ENCODE measurements around the gene ADGRL3. TPM values are rescaled to one million over a fixed set of nuclear protein-coding genes. Genes with fewer than 3 reads are reported as not detected.
A peak's percentile ranks its signal among the peaks of the same experiment; 100 is the strongest.

Gene ADGRL3
- total RNA-seq, 1 donor from 2014 or later = 18.7 TPM

DNA sequence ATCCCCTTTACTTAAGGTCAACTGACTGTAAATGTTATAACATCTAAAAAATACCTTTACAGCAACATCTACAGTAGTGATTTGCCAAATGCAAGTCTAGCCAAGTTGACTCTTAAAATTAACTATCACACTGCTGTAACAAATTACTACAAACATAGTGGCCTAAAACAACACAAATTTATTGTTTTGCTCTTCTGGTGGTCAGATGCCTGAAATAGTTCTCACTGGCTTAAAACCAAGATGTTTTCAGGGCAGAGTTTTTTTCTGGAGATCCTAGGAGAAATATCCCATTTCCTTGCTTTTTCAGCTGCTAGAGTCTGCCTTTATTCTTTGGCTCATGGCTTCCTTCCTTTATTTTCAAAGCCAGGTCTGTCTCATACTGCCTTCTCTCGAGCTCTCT is 120.5 kb downstream of the ADGRL3 start:
- no peaks in the 10 kb centered on the region for H3K27me3 Mint-ChIP-seq (ENCODE audit: unreplicated experiment)
- H3K36me3 Mint-ChIP-seq (ENCODE audit: unreplicated experiment) = peaks cover 7% of the 10 kb centered on the region
- H3K4me1 Mint-ChIP-seq (ENCODE audit: unreplicated experiment) = peaks cover 21% of the 10 kb centered on the region
- DNase-seq (ENCODE audit: extremely low spot score, unreplicated experiment) = no peak
- H3K4me3 Mint-ChIP-seq (ENCODE audit: unreplicated experiment) = no peak overlapping the region
- H3K9me3 Mint-ChIP-seq (ENCODE audit: unreplicated experiment) = peaks cover 18% of the 10 kb centered on the region
- peak overlapping the region; percentile 71 for H3K27ac Mint-ChIP-seq (ENCODE audit: unreplicated experiment)
- no peak for TF ChIP-seq CTCF (IDR thresholded peaks at IDR 0.05)

DNA sequence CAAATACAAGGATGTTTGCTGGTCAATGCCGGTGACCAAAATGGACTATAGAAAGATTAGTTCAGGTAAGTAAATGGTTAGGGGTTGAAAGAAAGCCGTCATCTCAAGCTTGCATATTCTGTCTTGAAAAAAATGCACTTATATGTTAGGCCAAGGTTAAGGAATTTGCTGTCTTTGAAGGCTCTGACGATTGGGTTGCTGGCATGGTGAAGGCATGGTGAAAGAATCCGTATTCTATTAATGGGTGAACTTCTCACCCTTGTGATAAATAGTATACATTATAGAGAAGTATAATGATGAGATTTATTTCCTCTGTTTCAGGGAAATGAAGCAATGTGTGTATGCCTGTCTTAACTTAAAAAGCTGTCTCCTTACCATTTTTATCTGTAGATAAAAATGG is 132.6 kb downstream of the ADGRL3 start:
- no peak for DNase-seq (ENCODE audit: extremely low spot score, unreplicated experiment)
- H3K27ac Mint-ChIP-seq (ENCODE audit: unreplicated experiment) = no peak overlapping the region
- H3K4me3 Mint-ChIP-seq (ENCODE audit: unreplicated experiment) = no peak overlapping the region
- no peaks in the 10 kb centered on the region for H3K4me1 Mint-ChIP-seq (ENCODE audit: unreplicated experiment)
- H3K27me3 Mint-ChIP-seq (ENCODE audit: unreplicated experiment) = no peaks in the 10 kb centered on the region
- peaks cover 15% of the 10 kb centered on the region for H3K9me3 Mint-ChIP-seq (ENCODE audit: unreplicated experiment)
- H3K36me3 Mint-ChIP-seq (ENCODE audit: unreplicated experiment) = peaks cover 7% of the 10 kb centered on the region
- TF ChIP-seq CTCF (IDR thresholded peaks at IDR 0.05) = no peak

DNA sequence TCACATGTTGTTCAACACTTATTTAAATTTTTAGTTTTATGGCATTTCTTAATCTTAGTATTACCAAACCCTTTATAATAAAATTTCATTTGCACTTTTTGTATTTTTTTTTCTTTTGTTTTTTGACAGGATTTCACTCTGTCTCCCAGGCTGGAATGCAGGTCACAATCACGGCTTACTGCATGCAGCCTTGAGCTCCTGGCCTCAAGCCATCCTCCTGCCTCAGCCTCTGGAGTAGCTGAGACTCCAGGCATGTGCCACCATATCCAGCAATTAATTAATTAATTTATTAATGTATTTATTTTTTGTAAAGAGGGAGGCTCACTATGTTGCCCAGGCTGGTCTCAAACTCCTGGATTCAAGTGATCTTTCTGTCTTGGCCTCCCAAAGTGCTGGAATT is 133.4 kb downstream of the ADGRL3 start:
- no peak for TF ChIP-seq CTCF (IDR thresholded peaks at IDR 0.05)
- Mint-ChIP-seq H3K36me3 (ENCODE audit: unreplicated experiment) (peaks cover 7% of the 10 kb centered on the region), H3K9me3 (ENCODE audit: unreplicated experiment) (peaks cover 11% of the 10 kb centered on the region), H3K27me3 (ENCODE audit: unreplicated experiment) (no peaks in the 10 kb centered on the region), H3K4me3 (ENCODE audit: unreplicated experiment) (no peak overlapping the region), H3K4me1 (ENCODE audit: unreplicated experiment) (no peaks in the 10 kb centered on the region), H3K27ac (ENCODE audit: unreplicated experiment) (no peak overlapping the region)
- no peak for DNase-seq (ENCODE audit: extremely low spot score, unreplicated experiment)

DNA sequence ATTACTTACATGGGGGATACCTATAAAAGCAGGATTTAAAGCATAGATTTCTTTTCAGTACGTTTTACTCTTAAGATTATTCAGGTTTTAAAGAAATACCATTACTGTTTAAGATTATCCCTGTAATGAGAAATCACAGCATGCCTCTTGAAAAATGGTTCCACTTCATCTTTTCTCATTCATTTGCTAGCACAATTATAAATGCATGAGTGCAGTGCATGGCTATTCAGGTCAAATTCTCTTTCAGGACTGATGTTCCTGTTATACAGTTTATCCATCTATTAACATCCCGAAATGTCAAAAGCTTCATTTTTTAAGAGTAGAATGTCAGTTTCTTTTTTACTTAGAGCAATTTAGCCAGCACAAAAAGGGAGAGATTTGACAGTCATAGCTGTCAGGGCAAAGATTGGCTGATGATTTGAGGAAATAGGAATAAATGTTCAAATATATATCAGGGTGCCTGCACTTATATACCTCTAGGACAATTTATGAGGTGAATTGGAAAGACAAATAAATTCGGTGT is 135.2 kb downstream of the ADGRL3 start:
- H3K4me3 Mint-ChIP-seq (ENCODE audit: unreplicated experiment) = no peak overlapping the region
- peaks cover 2% of the 10 kb centered on the region for H3K9me3 Mint-ChIP-seq (ENCODE audit: unreplicated experiment)
- DNase-seq (ENCODE audit: extremely low spot score, unreplicated experiment) = no peak
- H3K36me3 Mint-ChIP-seq (ENCODE audit: unreplicated experiment) = peaks cover 2% of the 10 kb centered on the region
- TF ChIP-seq CTCF (IDR thresholded peaks at IDR 0.05) = no peak
- no peaks in the 10 kb centered on the region for H3K27me3 Mint-ChIP-seq (ENCODE audit: unreplicated experiment)
- H3K27ac Mint-ChIP-seq (ENCODE audit: unreplicated experiment) = no peak overlapping the region
- peaks cover 1% of the 10 kb centered on the region for H3K4me1 Mint-ChIP-seq (ENCODE audit: unreplicated experiment)

DNA sequence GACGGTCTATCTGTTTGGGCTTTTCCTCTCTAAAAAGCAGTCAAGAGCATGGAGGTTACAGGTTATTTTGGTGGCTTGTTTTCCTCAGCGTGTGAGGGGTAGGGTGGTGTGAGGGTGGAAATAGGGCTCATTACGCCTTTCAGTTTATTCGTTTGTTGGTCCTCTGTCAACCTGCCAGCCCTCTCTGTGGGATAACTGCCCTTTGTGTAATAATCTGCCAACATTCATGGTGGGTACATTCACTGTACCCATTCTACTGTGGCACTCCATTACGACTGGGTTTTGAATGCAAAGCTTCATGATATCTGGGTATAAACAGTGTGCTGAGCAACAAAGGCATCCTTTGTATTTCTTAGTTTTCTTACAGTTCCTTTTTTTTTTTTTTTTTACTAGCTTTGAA is 136.4 kb downstream of the ADGRL3 start:
- no peak for TF ChIP-seq CTCF (IDR thresholded peaks at IDR 0.05)
- Mint-ChIP-seq H3K4me1 (ENCODE audit: unreplicated experiment) (peaks cover 1% of the 10 kb centered on the region), H3K9me3 (ENCODE audit: unreplicated experiment) (no peaks in the 10 kb centered on the region), H3K4me3 (ENCODE audit: unreplicated experiment) (no peak overlapping the region), H3K27me3 (ENCODE audit: unreplicated experiment) (no peaks in the 10 kb centered on the region), H3K27ac (ENCODE audit: unreplicated experiment) (no peak overlapping the region), H3K36me3 (ENCODE audit: unreplicated experiment) (no peaks in the 10 kb centered on the region)
- no peak for DNase-seq (ENCODE audit: extremely low spot score, unreplicated experiment)

All from osteocyte (in vitro differentiated cells).